Lung (tissue), 12 donors: ENCODE data around the gene NPHP1. TPM values are rescaled to one million over a fixed set of nuclear protein-coding genes. Genes with fewer than 3 reads are reported as not detected.

ENCODE experiments used
- ATAC-seq: fragments of 200-7000 bp; cut with Tn5 transposase; one replicate; pipeline ENCODE4 v1.9.1; 2020; ENCODE audit warnings: moderate number of reproducible peaks; ENCODE audit not compliant: insufficient read depth, low FRiP score
- DNase-seq, 3 donors: peaks; one replicate each; pipeline ENCODE4 v3.0.0-alpha.2; 2013 to 2017
- H3K27ac ChIP-seq, 2 donors: one replicate each; pipeline ENCODE4 v1.5.1; 2013; ENCODE audit warnings: mild to moderate bottlenecking in 2 of 2, moderate library complexity in 2 of 2, control low read depth in 1 of 2, inconsistent platforms in 1 of 2, low read depth in 1 of 2, low read length in 1 of 2
- H3K27me3 ChIP-seq, 3 donors: one replicate each; pipeline ENCODE4 v1.5.1; 2013; ENCODE audit warnings: low read length in 2 of 3; ENCODE audit not compliant: control insufficient read depth in 3 of 3, insufficient read depth in 3 of 3
- H3K36me3 ChIP-seq, 4 donors: one replicate each; pipeline ENCODE4 v1.5.1; 2013; ENCODE audit warnings: low read length in 4 of 4, mild to moderate bottlenecking in 1 of 4, moderate library complexity in 1 of 4; ENCODE audit not compliant: control insufficient read depth in 4 of 4, insufficient read depth in 4 of 4
- H3K4me1 ChIP-seq, 5 donors: one replicate each; pipeline ENCODE4 v1.5.1; 2013; ENCODE audit warnings: low read length in 5 of 5, mild to moderate bottlenecking in 2 of 5, moderate library complexity in 1 of 5; ENCODE audit not compliant: control insufficient read depth in 5 of 5, insufficient read depth in 5 of 5
- H3K4me3 ChIP-seq: one replicate; pipeline ENCODE4 v1.5.1; 2013; ENCODE audit warnings: mild to moderate bottlenecking, control low read depth, moderate library complexity
- H3K9ac ChIP-seq, 2 donors: one replicate each; pipeline ENCODE4 v1.5.1; 2013; ENCODE audit warnings: low read length in 2 of 2, control low read depth in 1 of 2; ENCODE audit not compliant: insufficient read depth in 1 of 2
- H3K9me3 ChIP-seq, 4 donors: one replicate each; pipeline ENCODE4 v1.5.1; 2013; ENCODE audit warnings: low read length in 3 of 4, mild to moderate bottlenecking in 1 of 4, moderate library complexity in 1 of 4; ENCODE audit not compliant: control insufficient read depth in 4 of 4, insufficient read depth in 3 of 4
- CTCF ChIP-seq: IDR thresholded peaks from 2 replicates; pipeline ENCODE4 v1.5.1; 2012; ENCODE audit warnings: mild to moderate bottlenecking; ENCODE audit errors: control extremely low read depth, extremely low read depth
- WGBS, 2 donors: extraction: QIAGEN DNeasy Blood & Tissue Kit; methylation state at CpG; one replicate each; pipeline ENCODE4 v1.1.7; 2013; 5-methylcytosine and 5-hydroxymethylcytosine counted together
- polyA plus RNA-seq, 2 donors: library from polyadenylated mRNA; stranded (reverse); fragments of 200-250 nt; gene quantifications; one replicate each; pipeline ENCODE4 v1.2.1, GENCODE V29; 2013
- total RNA-seq, 2 donors: library from RNA; depleted of rRNA in 1 of 2; stranded (reverse); fragments of >200 nt in 1 of 2; gene quantifications; one replicate each; pipeline ENCODE4 v1.2.1, GENCODE V29; 2014 to 2021
- donor health status: control.
- donor health status: control.
- donor health status: Bipolar disorder and iron deficiency.
- donor health status: healthy.
- donor health status: DM: yes; HTN: yes; CAD: no.

NPHP1 gene
- total and polyA plus RNA-seq, 4 donors, result 6.0 to 17.1 (median 11.7) TPM

- peaks cover 2 to 37% (median 12%) of the 10 kb centered on the region in 5 donors for H3K4me1 ChIP-seq
- H3K9ac ChIP-seq, result no peak overlapping the region
- peak in 2 of 3 donors; percentile 46 to 78 for DNase-seq
- no peak overlapping the region for H3K4me3 ChIP-seq
- ATAC-seq, result peak; percentile 16
- H3K9me3 ChIP-seq, result no peaks in the 10 kb centered on the region
- WGBS, 2 donors, result 47 to 48% methylated on average over 6 of the region's 6 CpGs
- no peak for TF ChIP-seq CTCF
- H3K27ac ChIP-seq, result peak overlapping the region in 1 of 2 donors; percentile 79
- no peaks in the 10 kb centered on the region for H3K27me3 ChIP-seq
- no peaks in the 10 kb centered on the region for H3K36me3 ChIP-seq
These were observed 98.2 kb downstream of the NPHP1 start for GRCh38 chr2:110106642-110107041.

- Histone ChIP-seq H3K9ac (no peak overlapping the region), H3K4me3 (no peak overlapping the region), H3K27ac (peak overlapping the region; percentile 12 to 90), H3K36me3 (no peaks in the 10 kb centered on the region), H3K4me1 (peaks cover 2 to 40% (median 17%) of the 10 kb centered on the region in 5 donors), H3K27me3 (no peaks in the 10 kb centered on the region), H3K9me3 (no peaks in the 10 kb centered on the region)
- TF ChIP-seq CTCF, result no peak
- ATAC-seq (no peak), DNase-seq (no peak)
- WGBS, 2 donors, result 33 to 39% methylated on average over 8 of the region's 8 CpGs
These were observed 99.0 kb downstream of the NPHP1 start for GRCh38 chr2:110105608-110106467.

GRCh38 chr2:110105183-110105582 is 99.6 kb downstream of the NPHP1 start:
- H3K9ac ChIP-seq, result no peak overlapping the region
- no peak for ATAC-seq
- 89 to 95% methylated on average over 4 of the region's 4 CpGs for WGBS, 2 donors

More at GRCh38 chr2:110105183-110105582, 99.6 kb downstream of the NPHP1 start:
- no peak for TF ChIP-seq CTCF
- no peak for DNase-seq
- no peak overlapping the region for H3K4me3 ChIP-seq
- no peaks in the 10 kb centered on the region for H3K27me3 ChIP-seq
- H3K9me3 ChIP-seq, result no peaks in the 10 kb centered on the region
- peak overlapping the region in 1 of 2 donors; percentile 90 for H3K27ac ChIP-seq
- H3K4me1 ChIP-seq, result peaks cover 2 to 45% (median 18%) of the 10 kb centered on the region in 5 donors
- no peaks in the 10 kb centered on the region for H3K36me3 ChIP-seq
